GM21515 (cell line): ENCODE data around the gene NFE2L1.
"Not testable (repeated sequence)": the region's sequence is repeated elsewhere in the genome, so short reads cannot be mapped to it uniquely, and the experiment has no call there.

Experiments used
- ATAC-seq: cut with Tn5 transposase; IDR thresholded peaks from one replicate; pipeline ENCODE4 v1.9.1; 2021; ENCODE audit not compliant: unreplicated experiment

The NFE2L1 gene

DNA sequence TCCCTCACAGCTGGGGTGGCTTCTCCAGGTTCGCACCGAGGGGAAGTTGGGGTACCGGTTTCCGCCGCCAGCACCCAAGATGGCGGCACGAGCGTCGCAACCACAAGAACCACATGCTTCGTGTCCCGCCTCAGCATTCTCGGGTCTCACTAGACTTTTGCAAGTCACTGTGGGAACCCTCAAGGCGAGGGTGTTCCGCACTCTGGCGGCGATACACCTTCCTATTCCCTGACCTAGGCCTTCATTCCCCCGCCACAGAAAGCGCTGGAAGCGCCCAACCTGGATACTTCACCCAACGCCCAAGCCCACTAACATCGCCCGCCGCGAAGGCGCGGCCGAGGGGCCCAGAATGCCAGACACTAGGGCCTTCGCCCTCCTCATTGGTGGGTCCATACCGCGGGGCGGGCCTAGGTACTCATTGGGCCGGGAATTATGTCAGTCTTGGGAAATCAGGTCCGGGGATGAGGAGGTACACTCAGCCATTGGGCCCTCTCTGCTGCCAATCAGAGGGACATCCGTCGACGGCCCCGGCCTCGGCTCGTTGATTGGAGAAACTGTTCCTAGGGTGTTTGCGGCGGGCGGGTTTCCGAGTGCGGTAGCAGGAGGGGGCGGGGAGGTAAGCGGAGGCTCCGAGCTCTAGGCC is at the start of gene NFE2L1:
NFE2L1 (plus strand) TSS at position 619 of the 643 bp plus-strand sequence. CDS start 2,760 bp downstream, outside the sequence.
- peak; percentile 84 for ATAC-seq

- no peak for ATAC-seq
Observed at GRCh38 chr17:47999582-47999981, 48.6 kb upstream of the NFE2L1 start.

- no peak for ATAC-seq
Observed at GRCh38 chr17:48001197-48001596, 47.0 kb upstream of the NFE2L1 start.

DNA sequence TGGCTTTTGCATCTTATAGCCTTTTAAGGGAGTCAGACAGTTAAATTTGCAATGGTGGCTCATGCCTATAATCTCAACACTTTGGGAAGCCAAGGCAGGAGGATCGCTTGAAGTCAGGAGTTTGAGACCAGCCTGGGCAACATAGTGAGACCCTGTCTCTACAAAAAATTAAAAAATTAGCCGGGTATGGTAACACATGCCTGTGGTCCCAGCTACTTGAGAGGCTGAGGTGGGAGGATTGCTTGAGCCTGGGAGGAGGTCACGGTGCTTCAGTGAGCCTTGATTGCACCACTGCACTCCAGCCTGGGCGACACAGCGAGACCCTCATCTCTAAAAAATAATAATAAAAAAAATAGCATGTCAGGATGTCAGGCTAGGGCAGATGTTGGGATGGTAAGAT is 46.5 kb upstream of the NFE2L1 start:
- not testable (repeated sequence) for ATAC-seq

DNA sequence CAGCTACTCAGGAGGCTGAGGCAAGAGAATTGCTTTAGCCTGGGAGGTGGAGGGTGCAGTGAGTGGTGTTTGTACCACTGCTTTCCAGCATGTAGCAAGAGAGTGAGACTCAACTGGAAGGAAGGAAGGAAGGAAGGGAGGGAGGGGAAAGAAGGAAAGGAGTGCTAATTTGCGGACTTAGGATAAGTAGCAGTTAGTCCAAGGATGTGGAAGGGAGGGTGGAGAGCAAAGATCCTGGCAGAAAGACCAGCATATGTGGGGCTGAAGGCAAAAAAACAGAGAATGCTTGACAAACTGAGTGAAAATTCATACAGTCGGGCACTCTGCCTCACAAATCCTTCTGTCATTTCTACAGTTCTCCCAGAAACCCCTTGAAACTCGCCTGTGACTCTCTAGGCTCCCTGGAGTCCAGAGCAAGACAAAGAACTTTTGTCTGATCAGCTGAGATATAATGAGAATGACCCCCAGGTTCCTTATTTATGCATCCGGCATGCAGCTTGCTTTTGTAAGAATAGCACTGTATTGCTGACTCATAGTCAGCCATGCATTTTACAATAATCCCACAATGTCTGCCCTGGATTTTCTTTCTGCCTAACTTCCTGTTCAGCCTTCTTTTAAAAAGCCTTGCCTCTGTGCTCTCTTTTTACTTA is 45.8 kb upstream of the NFE2L1 start:
- ATAC-seq, result no peak

GRCh38 chr17:48002916-48003416 is 45.2 kb upstream of the NFE2L1 start:
- ATAC-seq, result no peak

GRCh38 chr17:48003417-48004151 is 44.6 kb upstream of the NFE2L1 start:
- ATAC-seq, result no peak

- no peak for ATAC-seq
Observed at GRCh38 chr17:48004983-48005382, 43.2 kb upstream of the NFE2L1 start.

DNA sequence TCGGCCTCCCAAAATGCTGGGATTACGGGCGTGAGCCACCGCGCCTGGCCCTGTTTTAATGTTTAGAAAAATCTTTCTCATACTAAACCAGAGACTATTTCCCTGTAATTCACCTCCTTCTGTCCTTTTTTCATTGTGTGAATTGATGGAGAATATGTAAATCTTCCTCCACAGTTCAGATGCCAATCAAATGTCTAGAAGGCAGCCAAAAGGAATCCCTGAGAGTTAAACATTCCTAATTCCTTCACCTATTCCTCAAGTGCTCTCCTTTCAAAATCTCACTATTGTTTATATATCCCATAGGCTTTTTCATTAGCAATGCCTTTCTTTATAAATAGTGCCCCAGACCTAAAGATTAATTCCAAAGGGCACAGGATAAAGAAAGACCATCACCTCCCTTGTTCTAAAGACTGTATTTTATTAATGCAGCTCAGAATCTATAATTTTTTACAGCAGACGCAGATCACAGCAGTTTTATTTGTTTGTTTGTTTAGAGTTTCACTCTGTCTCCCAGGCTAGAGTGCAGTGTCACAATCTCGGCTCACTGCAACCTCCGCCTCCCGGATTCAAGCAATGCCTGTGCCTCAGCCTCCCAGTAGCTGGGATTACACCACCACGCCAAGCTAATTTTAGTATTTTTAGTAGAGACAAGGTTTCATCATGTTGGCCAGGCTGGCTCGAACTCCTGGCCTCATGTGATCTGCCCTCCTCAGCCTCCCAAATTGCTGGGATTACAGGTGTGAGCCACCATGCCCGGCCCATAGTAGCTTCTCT is 41.0 kb upstream of the NFE2L1 start:
- no peak for ATAC-seq

DNA sequence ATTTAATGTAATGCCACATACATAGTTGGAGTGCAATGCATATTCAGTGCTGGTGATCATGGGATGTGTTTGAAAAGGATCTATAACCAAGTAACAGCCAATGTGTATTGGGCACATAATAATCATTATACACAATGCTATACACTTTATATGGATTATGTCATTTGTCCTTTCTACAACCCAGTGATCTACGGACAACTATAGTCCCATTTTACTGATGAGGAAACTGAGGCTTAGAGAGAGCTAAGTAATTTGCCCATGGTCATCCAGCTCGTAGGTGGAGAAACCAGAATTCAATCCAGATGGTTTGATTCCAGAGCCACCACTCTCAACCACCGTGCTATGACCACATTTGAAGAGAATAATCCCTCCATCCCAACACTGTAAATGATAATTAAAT is 38.0 kb upstream of the NFE2L1 start:
- no peak for ATAC-seq

- ATAC-seq, result no peak
Observed at GRCh38 chr17:48011405-48012150, 36.6 kb upstream of the NFE2L1 start.

GRCh38 chr17:48012151-48012520 is 36.0 kb upstream of the NFE2L1 start:
- no peak for ATAC-seq

DNA sequence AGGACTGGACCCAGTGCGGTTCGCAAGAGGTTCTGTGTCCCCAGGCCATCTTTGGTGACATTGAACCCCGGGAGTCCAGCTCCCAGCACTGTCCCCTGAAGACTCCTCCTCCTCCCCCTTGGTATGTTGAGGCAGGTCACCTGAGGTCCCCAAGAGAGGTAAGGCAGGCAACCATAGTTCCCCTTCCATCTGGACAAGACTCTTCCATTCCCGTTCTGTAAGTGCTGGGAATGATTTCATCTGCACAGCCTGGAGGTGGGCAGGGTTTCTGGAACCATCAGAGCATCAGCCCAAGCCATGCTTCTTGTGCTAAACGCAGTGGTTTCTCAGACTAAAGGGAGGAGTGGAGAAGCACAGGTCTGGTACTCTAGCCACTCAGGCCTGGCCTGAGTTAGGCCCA is 35.5 kb upstream of the NFE2L1 start:
- ATAC-seq, result no peak

GRCh38 chr17:48013876-48014594 is 34.1 kb upstream of the NFE2L1 start:
- ATAC-seq, result no peak

DNA sequence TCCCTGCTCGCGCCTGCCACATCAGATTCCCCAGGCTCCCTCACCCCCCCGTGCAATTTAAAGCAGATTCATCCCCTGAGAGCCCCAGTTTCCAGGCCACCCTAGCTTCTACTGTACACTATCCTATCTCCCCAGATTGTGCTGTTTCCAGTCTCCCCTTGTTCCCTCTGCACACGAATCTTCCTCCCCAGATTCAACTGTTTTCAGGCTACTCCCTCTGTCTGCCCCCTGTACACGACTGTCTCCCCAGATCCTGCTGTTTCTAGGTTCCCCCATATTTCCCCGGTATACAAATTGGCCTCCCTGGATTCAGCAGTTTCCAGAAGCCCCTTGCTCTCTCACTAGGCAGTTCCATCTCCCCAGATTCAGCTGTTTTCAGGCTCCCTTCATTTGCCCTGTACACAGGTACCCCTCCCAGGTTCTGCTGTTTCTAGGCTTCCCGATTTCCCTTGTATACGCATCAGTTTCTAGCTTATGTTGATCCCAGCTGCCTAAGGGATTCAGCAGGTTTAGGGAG is 33.5 kb upstream of the NFE2L1 start:
- no peak for ATAC-seq

DNA sequence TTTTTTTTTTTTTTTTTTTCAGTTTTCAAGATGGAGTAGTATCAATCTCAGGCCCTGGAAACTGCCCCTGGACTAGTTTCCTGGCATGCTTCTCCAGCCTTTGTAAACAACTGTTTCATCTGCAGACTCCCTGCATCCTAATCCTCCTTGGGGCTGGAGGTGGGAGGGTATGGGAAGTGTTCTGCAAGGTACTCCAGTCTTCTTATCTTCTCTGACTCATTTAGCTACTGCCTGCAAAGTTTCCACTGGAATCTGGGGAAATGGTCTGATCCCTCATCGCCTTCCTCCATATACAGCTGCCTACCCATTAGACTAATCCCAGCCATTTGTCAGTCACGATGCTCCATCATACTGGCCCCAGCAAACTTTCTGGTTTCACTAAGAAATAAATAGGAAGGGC is 32.0 kb upstream of the NFE2L1 start:
- ATAC-seq, result no peak

GRCh38 chr17:48017817-48018158 is 30.4 kb upstream of the NFE2L1 start:
- ATAC-seq, result not testable (repeated sequence)

DNA sequence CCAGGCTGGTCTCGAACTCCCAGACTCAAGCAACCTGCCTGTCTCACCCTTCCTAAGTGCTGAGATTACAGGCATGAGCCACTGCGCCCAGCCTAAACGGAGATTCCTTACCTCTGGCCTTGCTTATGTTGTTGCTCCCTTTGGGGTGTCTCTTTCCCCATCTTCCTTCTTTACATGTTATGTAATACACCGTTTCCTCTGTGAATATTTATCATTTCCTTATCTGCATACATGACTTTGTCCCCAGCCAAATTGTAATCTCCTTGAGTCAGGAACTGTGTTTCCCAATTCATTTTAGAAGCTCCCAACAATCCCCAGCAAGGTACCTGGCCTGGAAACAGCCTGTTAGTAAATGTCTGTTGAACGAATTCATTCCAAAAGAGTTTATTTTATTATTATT is 26.2 kb upstream of the NFE2L1 start:
- ATAC-seq, result no peak

DNA sequence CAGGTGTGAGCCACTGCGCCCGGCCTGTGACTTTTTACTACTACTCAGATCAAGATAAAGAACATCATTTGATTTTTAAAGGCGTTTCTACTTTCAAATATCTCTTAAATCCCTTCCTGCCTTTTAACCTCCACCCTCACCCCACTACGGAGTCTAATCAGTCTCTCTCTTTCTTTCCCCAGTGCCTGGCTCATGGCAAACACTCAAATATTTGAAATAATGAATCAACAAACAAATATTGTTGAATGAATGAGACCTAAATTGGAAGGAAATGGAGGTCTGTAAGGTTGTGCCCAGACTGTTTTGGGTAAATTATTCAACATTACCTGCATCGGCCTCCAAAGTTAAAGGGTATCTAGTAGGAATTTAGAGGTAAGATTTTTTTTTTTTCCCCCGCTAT is 25.3 kb upstream of the NFE2L1 start:
- no peak for ATAC-seq
